22Rv1 (cell line): ENCODE data around the gene MITD1.

Experiments used
- H3K27ac ChIP-seq: fragments of 450-650 bp; 2 replicates; pipeline ENCODE4 v1.5.1; 2017
- CTCF ChIP-seq: fragments of 450-650 bp; IDR thresholded peaks from 2 replicates; pipeline ENCODE4 v1.5.1; 2017; ENCODE audit warnings: mild to moderate bottlenecking
- ZFX ChIP-seq: fragments of 450-650 bp; IDR thresholded peaks from 2 replicates; pipeline ENCODE4 v1.6.1; 2017; ENCODE audit warnings: antibody characterized with exemption, borderline replicate concordance

The MITD1 gene

GRCh38 chr2:99180755-99181623 lies at the start of gene MITD1, which contains the start of gene MRPL30:
Gene MITD1, minus strand, starts transcription at chr2:99181058. Its CDS starts 77 bp downstream, at chr2:99180981.
Gene MRPL30, plus strand, starts transcription at chr2:99181184. Its CDS starts 5,020 bp downstream, at chr2:99186204.
- H3K27ac ChIP-seq, result peak within 1 kb of the TSS; percentile 72
- TF ChIP-seq ZFX, result no peak
- no peak for TF ChIP-seq CTCF

DNA sequence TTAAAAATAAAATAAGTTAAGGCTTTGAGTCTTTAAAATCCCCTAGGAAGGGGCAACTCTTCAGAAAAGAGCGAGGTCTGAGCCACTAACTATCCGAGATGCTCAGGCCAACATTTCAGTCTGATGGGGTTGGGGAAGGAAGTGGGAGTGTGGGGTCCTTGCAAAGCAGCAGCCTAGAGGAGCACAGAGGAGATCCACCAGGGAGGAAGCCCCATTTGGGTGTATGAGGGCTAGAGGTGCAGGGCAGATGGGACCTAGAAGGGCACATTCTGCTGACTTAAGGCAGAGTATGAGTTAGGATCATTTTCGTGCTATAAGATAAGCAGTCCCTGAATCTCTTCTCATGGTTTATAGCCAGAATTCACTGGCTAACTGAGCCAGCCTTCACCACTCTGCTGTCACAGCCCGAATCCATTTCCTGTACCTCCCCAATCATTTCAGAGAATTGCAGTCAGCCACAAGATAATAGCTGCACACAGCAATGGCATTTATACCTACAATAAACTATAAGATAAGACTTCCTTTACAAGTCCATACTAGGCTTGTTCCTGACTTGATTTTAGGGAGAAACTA lies 37.2 kb upstream of the MITD1 start:
- H3K27ac ChIP-seq, result no peak overlapping the region
- TF ChIP-seq ZFX (no peak), CTCF (no peak)

- TF ChIP-seq CTCF, result no peak
- TF ChIP-seq ZFX, result no peak
- H3K27ac ChIP-seq, result no peak overlapping the region
Measured at GRCh38 chr2:99216096-99216495, 35.2 kb upstream of the MITD1 start.

DNA sequence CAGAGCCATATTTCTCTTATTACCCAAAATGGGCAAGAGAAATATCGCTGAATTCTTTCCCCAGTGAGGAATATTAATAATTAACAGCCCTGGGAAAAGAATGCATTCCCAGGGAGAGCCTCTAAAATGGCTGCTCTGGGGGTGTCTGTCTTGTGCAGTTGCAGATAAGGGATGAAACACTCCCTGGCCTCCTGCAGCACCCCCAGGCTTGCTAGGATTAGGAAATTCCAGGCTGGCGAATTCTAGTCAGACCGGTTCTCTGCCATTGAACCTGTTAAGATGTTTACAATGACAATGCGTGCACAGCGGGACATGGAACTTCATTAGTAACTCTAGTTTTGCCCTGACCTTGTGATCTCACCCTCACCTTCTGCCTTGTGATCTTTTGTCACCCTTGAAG lies 24.6 kb upstream of the MITD1 start:
- no peak for TF ChIP-seq CTCF
- no peak for TF ChIP-seq ZFX
- no peak overlapping the region for H3K27ac ChIP-seq

DNA sequence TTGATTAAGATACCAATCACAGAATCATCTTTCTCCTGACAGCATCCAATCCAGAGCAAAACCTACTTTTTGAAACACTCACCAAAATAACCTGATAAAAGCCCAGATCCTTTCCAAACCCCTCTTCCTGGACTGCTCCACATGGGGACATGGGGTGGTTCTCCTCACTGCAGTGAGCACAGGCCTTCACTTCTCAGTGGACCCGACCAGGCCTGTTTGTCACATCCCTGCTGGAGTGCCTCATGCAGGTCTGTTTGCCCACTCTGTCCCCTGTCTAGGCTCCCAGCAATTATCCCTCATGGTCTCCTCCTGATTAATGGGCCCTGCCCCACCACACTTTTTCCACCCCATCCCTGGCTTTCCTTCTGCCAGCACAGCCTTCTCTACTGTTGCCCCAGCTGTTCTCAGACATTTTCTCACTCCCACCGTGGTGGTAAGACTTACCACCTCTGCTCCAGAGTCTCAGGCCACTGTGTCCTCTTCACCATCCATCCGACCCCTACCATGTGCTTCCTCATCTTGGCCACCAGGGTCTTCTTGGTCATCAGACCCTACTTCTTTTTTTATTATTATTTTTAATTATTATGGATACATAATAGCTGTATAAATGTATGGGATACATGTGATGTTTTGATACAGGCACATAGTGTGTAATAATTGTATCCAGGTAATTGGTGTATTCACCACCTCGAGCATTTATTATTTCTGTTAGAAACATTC lies 21.3 kb upstream of the MITD1 start:
- TF ChIP-seq ZFX (no peak), CTCF (no peak)
- H3K27ac ChIP-seq, result no peak overlapping the region

DNA sequence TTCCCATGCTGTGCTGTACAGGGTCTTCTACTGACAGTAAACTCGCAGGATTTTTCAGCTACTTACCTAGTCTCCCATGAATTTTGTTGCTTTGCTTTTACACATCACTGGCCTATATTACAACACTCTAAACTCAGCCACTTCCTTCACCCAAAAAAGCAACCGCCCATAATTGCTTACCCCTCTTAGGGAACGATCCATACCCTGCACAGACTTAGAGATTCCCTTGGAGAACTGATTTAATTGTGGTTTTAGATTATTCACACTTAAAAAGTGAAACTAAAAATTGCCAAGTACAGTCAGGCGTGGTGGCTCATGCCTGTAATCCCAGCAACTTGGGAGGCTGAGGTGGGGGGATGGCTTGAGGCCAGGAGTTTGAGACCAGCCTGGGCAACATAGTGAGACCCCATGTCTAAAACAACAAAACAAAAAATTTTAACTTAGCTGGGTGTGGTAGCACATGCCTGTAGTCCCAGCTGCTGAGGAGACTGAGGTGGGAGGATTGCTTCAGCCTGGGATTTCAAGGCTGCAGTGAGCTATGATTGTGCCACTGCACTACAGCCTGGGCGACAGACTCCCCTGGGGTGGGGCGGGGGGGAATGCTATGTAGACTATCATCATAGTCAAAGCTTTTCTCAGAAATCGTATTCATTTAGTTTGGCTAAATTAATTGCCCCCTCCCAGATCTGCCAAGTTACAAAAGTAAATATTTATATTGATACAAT lies 19.4 kb upstream of the MITD1 start:
- no peak for TF ChIP-seq CTCF
- no peak for TF ChIP-seq ZFX
- no peak overlapping the region for H3K27ac ChIP-seq
